ENCODE data around the gene DTWD1. TPM values are rescaled to one million over a fixed set of nuclear protein-coding genes. Genes with fewer than 3 reads are reported as not detected.

DTWD1 gene
- total RNA-seq, 1 donor from 2014 or later: 42.9 TPM

Other genes with a start within 250 kb of the DTWD1 start
- 48.3 TPM for gene FGF7, start 197.8 kb upstream of the DTWD1 start, total RNA-seq
- 9.6 TPM for gene FAM227B, start 230 bp upstream of the DTWD1 start, total RNA-seq

All from ureter (tissue), 1 donor.